HG03439 (cell line): ENCODE results near the gene SRSF11.

Experiments used
- ATAC-seq: cut with Tn5 transposase; IDR thresholded peaks from one replicate; pipeline ENCODE4 v1.9.1; 2021; ENCODE audit warnings: mild to moderate bottlenecking, moderate library complexity; ENCODE audit not compliant: unreplicated experiment

Gene SRSF11

GRCh38 chr1:70299472-70299871, 78.3 kb downstream of the SRSF11 start:
- ATAC-seq = no peak
